Hepatocyte (in vitro differentiated cells): ENCODE results near the gene NPEPL1.

Experiments
- CTCF ChIP-seq: fragments of 200-600 bp; sonication (generic); IDR thresholded peaks from 2 replicates; pipeline ENCODE4 v1.5.1; 2016; ENCODE audit warnings: antibody characterized with exemption, mild to moderate bottlenecking; ENCODE audit not compliant: poor library complexity
- EZH2 ChIP-seq: fragments of 200-600 bp; sonication (generic); IDR thresholded peaks from 2 replicates; pipeline ENCODE4 v1.6.1; 2016; ENCODE audit warnings: antibody characterized with exemption, mild to moderate bottlenecking, borderline replicate concordance

GRCh38 chr20:58753267-58753921 lies 60.8 kb downstream of the NPEPL1 start:
- TF ChIP-seq CTCF: no peak
- no peak for TF ChIP-seq EZH2
